ENCODE results near the gene PRODH.
"Not testable (repeated sequence)": the region's sequence is repeated elsewhere in the genome, so short reads cannot be mapped to it uniquely, and the experiment has no call there.

Gene PRODH

GRCh38 chr22:18888115-18888514 is 48.0 kb downstream of the PRODH start:
- H3K9me3 ChIP-seq = no peaks in the 10 kb centered on the region
- no peak for DNase-seq
- H3K27me3 ChIP-seq = no peaks in the 10 kb centered on the region
- H3K27ac ChIP-seq = no peak overlapping the region
- H3K4me3 ChIP-seq = no peak overlapping the region
- no peaks in the 10 kb centered on the region for H3K4me1 ChIP-seq
- TF ChIP-seq CTCF (IDR thresholded peaks at IDR 0.05) = no peak
- intact Hi-C loops (cut with DNase I; ENCODE audit: low total_unique reads) = no loop called here
- no peaks in the 10 kb centered on the region for H3K36me3 ChIP-seq

GRCh38 chr22:18884465-18884864 is 51.6 kb downstream of the PRODH start:
- H3K4me1 ChIP-seq; DNase-seq; intact Hi-C loops (cut with DNase I; ENCODE audit: low total_unique reads); H3K9me3 ChIP-seq; H3K27ac ChIP-seq; H3K27me3 ChIP-seq; H3K36me3 ChIP-seq; H3K4me3 ChIP-seq: not testable (repeated sequence)

GRCh38 chr22:18881260-18881659 is 54.8 kb downstream of the PRODH start:
- H3K27me3 ChIP-seq; H3K4me3 ChIP-seq; intact Hi-C loops (cut with DNase I; ENCODE audit: low total_unique reads); H3K4me1 ChIP-seq; H3K9me3 ChIP-seq; DNase-seq; H3K27ac ChIP-seq; H3K36me3 ChIP-seq: not testable (repeated sequence)

All from tibial artery (tissue), 4 donors.